ENCODE data around the gene TNPO1. TPM values are rescaled to one million over a fixed set of nuclear protein-coding genes. Genes with fewer than 3 reads are reported as not detected.

TNPO1 gene
- total and polyA plus RNA-seq, 10 of the 15 experiments (the other 5 are each of a cell fraction or from before 2014, with no cell fraction given) = 18.1 to 123 (median 79.2) TPM

GRCh38 chr5:72776684-72777083, 39.8 kb upstream of the TNPO1 start (continued):
- no peak for TF ChIP-seq NFIC (IDR thresholded peaks at IDR 0.05; ENCODE audit: low read depth, low read length)
- TF ChIP-seq RB1 (IDR thresholded peaks at IDR 0.05; ENCODE audit: borderline replicate concordance) = no peak
- TF ChIP-seq CREM (IDR thresholded peaks at IDR 0.05; ENCODE audit: low read depth) = no peak
- no peak for TF ChIP-seq RFX5 (IDR thresholded peaks at IDR 0.05; ENCODE audit: low read depth, low read length)
- no peak for TF ChIP-seq PML (IDR thresholded peaks at IDR 0.05; ENCODE audit: low read length)
- no peak for TF ChIP-seq E2F8 (IDR thresholded peaks at IDR 0.05; ENCODE audit: low read depth, partially characterized antibody)
- TF ChIP-seq ESRRA (IDR thresholded peaks at IDR 0.05; ENCODE audit: low read length) = no peak
- TF ChIP-seq ASH2L (IDR thresholded peaks at IDR 0.05; ENCODE audit: borderline replicate concordance, low read depth) = no peak

- 24% methylated on average over 2 of the region's 2 CpGs for WGBS (ENCODE audit: insufficient coverage, insufficient replicate concordance, low lambda C conversion rate, missing lambda C conversion rate)
- no peak for DNase-seq (ENCODE audit: low read depth, low spot score)
- no peak overlapping the region for H3K4me2 ChIP-seq (ENCODE audit: control insufficient read depth, insufficient read depth)
- TF ChIP-seq HDGF (IDR thresholded peaks at IDR 0.05) = no peak
- no peak for TF ChIP-seq SMC3 (IDR thresholded peaks at IDR 0.05; ENCODE audit: borderline replicate concordance, low read length)
- TF ChIP-seq YY1 (IDR thresholded peaks at IDR 0.05; ENCODE audit: low read depth, low read length) = no peak
- TF ChIP-seq CHD2 (IDR thresholded peaks at IDR 0.05; ENCODE audit: borderline replicate concordance, low read depth, low read length) = no peak
- TF ChIP-seq ZBED1 (IDR thresholded peaks at IDR 0.05; ENCODE audit: borderline replicate concordance) = no peak
- no peak for TF ChIP-seq FOS (IDR thresholded peaks at IDR 0.05; ENCODE audit: borderline replicate concordance, extremely low read depth, insufficient read length)
- no peak for TF ChIP-seq POLR2AphosphoS2 (IDR thresholded peaks at IDR 0.05; ENCODE audit: low read depth, low read length)
- ChIA-PET CTCF (no interaction called here), SMC1A (ENCODE audit: uncharacterized antibody, unreplicated experiment) (no interaction called here), POLR2A (no interaction called here), RAD21 (ENCODE audit: unreplicated experiment) (no interaction called here)
- in situ Hi-C loops (cut with MboI) = no loop called here
- no peaks in the 10 kb centered on the region for H3K4me1 ChIP-seq (ENCODE audit: control insufficient read depth, insufficient read depth, low read length)
- intact Hi-C loops (cut with micrococcal nuclease; ENCODE audit: unreplicated experiment) = no loop called here
- no peak overlapping the region for H3K4me3 ChIP-seq
- no peaks in the 10 kb centered on the region for H3K79me2 ChIP-seq (ENCODE audit: control insufficient read depth, insufficient read depth, low read length)
- no peak for ATAC-seq
- no peaks in the 10 kb centered on the region; the same call in 2 of the 3 replicates for H3K9me3 ChIP-seq (replicated peaks; ENCODE audit: control insufficient read depth, insufficient read depth, low read length)
- H3K27me3 ChIP-seq (replicated peaks in 1 of 2; ENCODE audit: control insufficient read depth in 2 of 2, insufficient read depth in 2 of 2, low read length in 1 of 2) = no peaks in the 10 kb centered on the region
- no TSS peak for BruUV-seq (replicated peaks)
- H3K9ac ChIP-seq (ENCODE audit: control insufficient read depth, insufficient read depth, low read length) = no peak overlapping the region
- H2AFZ ChIP-seq (ENCODE audit: control insufficient read depth, low read depth, low read length) = no peak overlapping the region
- FAIRE-seq = no peak
- H3K27ac ChIP-seq (ENCODE audit: control insufficient read depth, insufficient read depth) = no peak overlapping the region
- no peaks in the 10 kb centered on the region for H4K20me1 ChIP-seq (ENCODE audit: control insufficient read depth, insufficient read depth)
- H3K36me3 ChIP-seq (ENCODE audit: control insufficient read depth in 2 of 2, insufficient read depth in 2 of 2, low read length in 1 of 2) = no peaks in the 10 kb centered on the region
These were observed 36.9 kb upstream of the TNPO1 start for GRCh38 chr5:72779520-72779919.

Measured in GM12878 (cell line).